Diencephalon (tissue), 1 donor: ENCODE results near the gene KCP. TPM values are rescaled to one million over a fixed set of nuclear protein-coding genes. Genes with fewer than 3 reads are reported as not detected.

Experiments used
- total RNA-seq: library from RNA; depleted of rRNA; stranded (reverse); fragments of >200 nt; gene quantifications from one replicate; pipeline ENCODE4 v1.2.3, GENCODE V29; 2014

The KCP gene
- total RNA-seq, result 1.2 TPM

DNA sequence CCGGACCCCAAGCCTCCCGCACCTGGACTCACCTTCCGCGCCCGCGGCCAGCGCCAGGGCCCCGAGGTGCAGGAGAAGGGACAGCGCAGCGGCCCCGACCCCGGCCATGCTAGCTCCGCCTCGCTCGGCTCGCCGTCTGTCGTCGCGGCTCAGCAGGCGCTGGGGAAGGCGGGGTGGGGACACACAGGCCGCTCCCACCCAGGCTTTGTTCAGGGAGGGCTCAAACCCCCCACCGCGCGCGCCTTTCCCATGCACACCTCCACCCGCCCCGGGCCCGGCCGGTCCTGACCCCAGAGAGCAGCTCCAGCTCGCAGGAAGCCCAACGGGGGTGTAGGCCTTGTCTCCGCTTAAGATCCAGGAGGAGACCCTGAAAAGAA lies at the start of gene KCP:
KCP (minus strand) TSS at position 141 of the 377 bp plus-strand sequence; CDS start at position 108, 33 bp downstream.

DNA sequence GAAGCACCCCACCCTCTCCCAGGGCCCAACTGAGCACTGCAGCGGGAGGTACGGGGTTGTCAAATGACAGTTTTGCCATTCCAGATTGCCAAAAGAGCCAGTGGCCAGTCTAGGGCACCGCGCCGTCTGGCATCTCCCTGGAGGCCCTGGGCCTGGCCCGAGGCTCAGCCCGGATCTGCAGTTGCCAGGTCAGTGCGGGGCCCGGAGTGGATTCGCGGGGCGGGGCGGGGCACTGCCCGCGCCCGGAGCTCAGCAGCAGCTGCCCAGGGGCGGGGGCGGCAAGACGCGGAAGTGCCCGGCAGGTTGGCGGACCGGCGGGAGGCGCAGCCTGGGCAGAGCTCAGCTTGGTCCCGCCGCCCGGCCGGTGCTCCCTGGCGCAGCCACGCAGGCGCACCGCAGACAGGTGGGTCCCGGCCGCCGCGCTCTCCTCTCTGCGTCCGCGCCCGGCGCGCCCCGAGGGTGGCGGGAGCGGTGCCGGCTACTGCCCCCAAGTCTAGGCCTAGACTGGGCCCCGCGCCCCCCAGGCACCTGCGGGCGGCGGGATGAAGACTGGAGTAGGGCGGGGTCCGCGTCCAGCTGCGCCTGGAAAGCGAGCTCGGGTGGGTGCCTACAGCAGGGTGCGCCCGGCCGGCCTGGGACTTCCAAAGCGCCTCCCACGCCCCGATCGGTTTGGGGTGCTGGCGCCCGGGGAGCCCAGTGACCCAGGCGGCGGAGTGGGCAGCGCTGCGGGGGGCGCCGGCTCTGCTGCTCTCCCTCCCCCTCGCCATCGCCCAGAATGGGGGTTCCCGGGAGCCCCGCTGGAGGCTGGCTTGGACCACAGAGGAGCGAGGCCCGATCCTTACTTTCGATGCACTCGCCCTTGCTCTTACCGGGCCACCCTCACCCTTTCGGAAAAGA lies 27.4 kb upstream of the KCP start, which contains the start of gene IRF5:
IRF5 (plus strand) TSS at position 281 of the 897 bp plus-strand sequence. CDS start 4,155 bp downstream, outside the sequence.

DNA sequence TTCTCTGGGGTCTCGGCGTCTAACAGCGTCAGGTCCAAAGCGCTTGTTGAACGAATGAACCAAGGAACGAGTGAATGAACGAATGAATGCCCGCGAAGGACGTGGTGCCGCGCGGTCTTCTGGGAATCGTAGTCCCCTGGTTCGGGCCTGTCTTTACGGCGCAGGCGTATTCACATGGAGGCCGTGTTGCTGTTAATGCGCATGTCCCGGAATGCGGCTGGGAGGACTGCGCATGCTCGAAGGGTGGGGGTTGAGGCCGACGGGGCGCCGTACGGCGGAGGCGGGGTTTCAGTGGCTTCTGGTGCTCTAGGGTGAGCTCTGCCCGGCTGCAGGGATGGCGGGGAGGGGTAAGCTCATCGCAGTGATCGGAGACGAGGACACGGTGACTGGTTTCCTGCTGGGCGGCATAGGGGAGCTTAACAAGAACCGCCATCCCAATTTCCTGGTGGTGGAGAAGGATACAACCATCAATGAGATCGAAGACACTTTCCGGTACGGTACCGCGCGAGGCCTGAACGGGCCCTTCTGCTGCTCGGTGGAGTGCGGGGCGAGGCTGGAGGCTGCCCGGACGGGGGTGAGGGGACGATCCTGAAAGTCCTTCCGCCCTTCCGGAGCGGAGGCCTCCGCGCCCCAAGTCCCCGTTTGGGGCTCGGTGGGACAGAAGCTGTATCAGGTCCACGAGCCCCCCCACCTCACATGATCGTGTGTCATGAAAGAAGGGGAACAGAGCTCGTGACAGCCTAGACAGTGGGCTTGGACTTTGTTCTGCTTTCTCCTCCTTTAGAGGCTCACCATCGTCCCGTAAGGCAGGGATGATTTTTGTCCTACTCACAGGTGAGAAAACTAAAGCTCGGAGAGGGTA lies 47.7 kb downstream of the KCP start, which contains the start of gene ATP6V1F:
ATP6V1F (plus strand) TSS at position 286 of the 862 bp plus-strand sequence; CDS start at position 335, 49 bp downstream.

GRCh38 chr7:128830231-128831177 lies 80.0 kb downstream of the KCP start, which contains the start of gene FLNC:
Gene FLNC (plus strand): TSS chr7:128830406. CDS start chr7:128830638, 232 bp downstream.

Other genes with a start within 250 kb of the KCP start
- gene GARIN1A, start 238.4 kb downstream of the KCP start, total RNA-seq, result 0.92 TPM
- gene CALU, start 171.3 kb downstream of the KCP start, total RNA-seq, result 51.2 TPM
- not detected for gene OPN1SW, start 134.9 kb downstream of the KCP start, total RNA-seq
- 57.2 TPM for gene CCDC136, start 118.7 kb downstream of the KCP start, total RNA-seq
- gene FLNC, start 80.3 kb downstream of the KCP start, total RNA-seq, result 20.1 TPM
- 90.9 TPM for gene ATP6V1F, start 47.9 kb downstream of the KCP start, total RNA-seq
- 3.9 TPM for gene IRF5, start 27.2 kb upstream of the KCP start, total RNA-seq
- 85.8 TPM for gene TNPO3, start 144.4 kb upstream of the KCP start, total RNA-seq
- 14.5 TPM for gene TSPAN33, start 234.0 kb upstream of the KCP start, total RNA-seq